ENCODE results near the gene MYO1D.

DNA sequence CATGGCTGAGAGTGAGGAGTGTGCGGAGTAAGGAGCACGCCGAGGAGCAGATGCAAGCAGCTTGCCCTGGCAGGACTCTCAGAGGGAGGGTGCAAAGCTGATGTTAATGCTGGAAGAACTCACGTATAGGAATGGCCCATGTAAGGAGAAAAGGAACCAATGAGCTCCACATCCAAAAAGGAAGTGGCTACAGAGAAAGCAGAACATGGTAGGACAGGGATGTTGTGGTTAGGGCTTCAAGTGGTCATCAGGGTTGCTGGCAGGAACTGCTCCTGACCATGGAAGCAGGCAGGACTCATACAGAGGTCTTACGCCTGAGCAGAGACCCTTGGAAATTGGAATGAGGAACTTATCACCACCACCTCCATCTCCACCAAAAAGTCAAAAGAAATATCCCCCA, 5.2 kb downstream of the MYO1D start:
- TF ChIP-seq, protein P1, sequence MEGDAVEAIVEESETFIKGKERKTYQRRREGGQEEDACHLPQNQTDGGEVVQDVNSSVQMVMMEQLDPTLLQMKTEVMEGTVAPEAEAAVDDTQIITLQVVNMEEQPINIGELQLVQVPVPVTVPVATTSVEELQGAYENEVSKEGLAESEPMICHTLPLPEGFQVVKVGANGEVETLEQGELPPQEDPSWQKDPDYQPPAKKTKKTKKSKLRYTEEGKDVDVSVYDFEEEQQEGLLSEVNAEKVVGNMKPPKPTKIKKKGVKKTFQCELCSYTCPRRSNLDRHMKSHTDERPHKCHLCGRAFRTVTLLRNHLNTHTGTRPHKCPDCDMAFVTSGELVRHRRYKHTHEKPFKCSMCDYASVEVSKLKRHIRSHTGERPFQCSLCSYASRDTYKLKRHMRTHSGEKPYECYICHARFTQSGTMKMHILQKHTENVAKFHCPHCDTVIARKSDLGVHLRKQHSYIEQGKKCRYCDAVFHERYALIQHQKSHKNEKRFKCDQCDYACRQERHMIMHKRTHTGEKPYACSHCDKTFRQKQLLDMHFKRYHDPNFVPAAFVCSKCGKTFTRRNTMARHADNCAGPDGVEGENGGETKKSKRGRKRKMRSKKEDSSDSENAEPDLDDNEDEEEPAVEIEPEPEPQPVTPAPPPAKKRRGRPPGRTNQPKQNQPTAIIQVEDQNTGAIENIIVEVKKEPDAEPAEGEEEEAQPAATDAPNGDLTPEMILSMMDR (IDR thresholded peaks at IDR 0.05), result no peak
- no peak for TF ChIP-seq EZH2 (IDR thresholded peaks at IDR 0.05; ENCODE audit: borderline replicate concordance, insufficient read depth, low read depth, low read length, poor library complexity, severe bottlenecking)
